K562 (cell line): ENCODE measurements around the gene PPM1H. TPM values are rescaled to one million over a fixed set of nuclear protein-coding genes. Genes with fewer than 3 reads are reported as not detected.

Experiments used
- ATAC-seq: fragments of 200-7000 bp; cut with Tn5 transposase; 3 replicates; pipeline ENCODE4 v1.9.1; 2020; ENCODE audit warnings: moderate library complexity
- BruUV-seq: library from RNA; stranded (reverse); fragments of 400-500 nt; replicated peaks from 2 replicates; lab custom pipeline; 2021; lab: Mats Ljungman, UMichigan
- CTCF ChIA-PET: fragments of 300-600 bp; formaldehyde crosslinking; extraction: SDS; loops from one replicate; lab custom pipeline; 2021; ENCODE audit warnings: low intra/inter-chr PET ratio; lab: Yijun Ruan, JAX
- POLR2A ChIA-PET: fragments of 300-600, 350-650 bp; sonication (Branson Sonifier 250); formaldehyde crosslinking; extraction: SDS; loops from one replicate; lab custom pipeline; 2021; ENCODE audit warnings: antibody characterized with exemption, inconsistent platforms; lab: Yijun Ruan, JAX
- DNase-seq, 4 experiments: peaks; one replicate each; pipeline versions ENCODE4 v3.0.0 to v3.0.0-alpha.2; 2011 to 2018; ENCODE audit warnings: low spot score in 3 of 4, mixed read lengths in 3 of 4; ENCODE audit errors: extremely low read depth in 1 of 4
- FAIRE-seq: peaks from 2 replicates; lab custom pipeline; 2011; peaks lifted over from hg19 to GRCh38; lab: Jason Lieb, UNC
- H2AFZ ChIP-seq: 2 replicates; pipeline ENCODE4 v1.6.0; 2011; ENCODE audit warnings: low read depth, low read length, control low read depth, inconsistent platforms
- H3K27ac ChIP-seq: fragments of 200-600 bp; 3 replicates; pipeline ENCODE4 v1.8.0; 2011; ENCODE audit warnings: low read depth, mild to moderate bottlenecking, control low read depth, inconsistent platforms, low read length, moderate library complexity, mixed read lengths; ENCODE audit errors: extremely low read depth
- H3K27me3 ChIP-seq, 2 experiments: fragments of 300-600 bp in 1 of 2; 2 replicates in 1 of 2; 3 replicates in 1 of 2; pipeline versions ENCODE4 v1.6.0 to v1.8.0; 2011; ENCODE audit warnings: inconsistent platforms in 2 of 2, low read length in 2 of 2, mild to moderate bottlenecking in 1 of 2, mixed read lengths in 1 of 2, moderate library complexity in 1 of 2; ENCODE audit not compliant: control insufficient read depth in 2 of 2, insufficient read depth in 2 of 2
- H3K36me3 ChIP-seq: fragments of 300-600 bp; 3 replicates; pipeline ENCODE4 v1.8.0; 2011; ENCODE audit warnings: mild to moderate bottlenecking, low read length, inconsistent platforms; ENCODE audit not compliant: control insufficient read depth, insufficient read depth
- H3K4me1 ChIP-seq, 2 experiments: fragments of 200-600 bp in 1 of 2; replicated peaks in 1 of 2; 2 replicates in 1 of 2; 3 replicates in 1 of 2; pipeline versions ENCODE4 v1.5.1 to v1.8.0; 2011; ENCODE audit warnings: inconsistent platforms in 2 of 2, low read length in 2 of 2, mild to moderate bottlenecking in 1 of 2, mixed read lengths in 1 of 2, moderate library complexity in 1 of 2; ENCODE audit not compliant: control insufficient read depth in 2 of 2, insufficient read depth in 2 of 2
- H3K4me2 ChIP-seq: 2 replicates; pipeline ENCODE4 v1.6.1; 2011; ENCODE audit warnings: low read length, control low read depth, inconsistent platforms, mixed read lengths; ENCODE audit not compliant: insufficient read depth
- H3K4me3 ChIP-seq: fragments of 200-600 bp; sonication (generic), shearing (Covaris generic); 2 replicates; pipeline ENCODE4 v1.5.1; 2016; ENCODE audit warnings: control low read depth, inconsistent platforms
- H3K79me2 ChIP-seq: fragments of 200-600 bp; 3 replicates; pipeline ENCODE4 v1.8.0; 2011; ENCODE audit warnings: low read length, inconsistent platforms; ENCODE audit not compliant: control insufficient read depth, insufficient read depth
- H3K9ac ChIP-seq, 2 experiments: 2 replicates each; pipeline versions ENCODE4 v1.6.0 to v1.6.1; 2011; ENCODE audit warnings: low read depth in 2 of 2, low read length in 2 of 2, control low read depth in 1 of 2, inconsistent platforms in 1 of 2, mild to moderate bottlenecking in 1 of 2, mixed read lengths in 1 of 2; ENCODE audit not compliant: insufficient read depth in 1 of 2
- H3K9me1 ChIP-seq: one replicate; pipeline ENCODE4 v1.6.0; 2011; ENCODE audit warnings: inconsistent platforms, mild to moderate bottlenecking, low read length, moderate library complexity; ENCODE audit not compliant: control insufficient read depth, insufficient read depth
- H3K9me3 ChIP-seq: replicated peaks from 2 replicates; pipeline ENCODE4 v1.5.1; 2011; ENCODE audit warnings: low read depth, low read length, inconsistent platforms; ENCODE audit not compliant: control insufficient read depth, insufficient read depth
- H4K20me1 ChIP-seq: replicated peaks from 2 replicates; pipeline ENCODE4 v1.6.1; 2011; ENCODE audit warnings: low read length, inconsistent platforms, mixed read lengths; ENCODE audit not compliant: control insufficient read depth, insufficient read depth
- SAFB ChIP-seq: fragments of 200-400 bp; formaldehyde crosslinking; IDR thresholded peaks from 2 replicates; pipeline ENCODE4 v1.6.1; 2017; ENCODE audit warnings: low read depth, low read length, borderline replicate concordance
- XRCC4 ChIP-seq: IDR thresholded peaks from one replicate; pipeline ENCODE4 v1.6.1; 2011; ENCODE audit not compliant: insufficient read depth, insufficient read length; ENCODE audit errors: extremely low read depth
- ZNF408 ChIP-seq: fragments of 250-450 bp; sonication (Bioruptor Pico); IDR thresholded peaks from 2 replicates; pipeline ENCODE4 v1.4.0; 2020; ENCODE audit warnings: low read depth, mild to moderate bottlenecking, moderate library complexity
- ZNF766 ChIP-seq: fragments of 200-800 bp; sonication (Bioruptor generic); conservative IDR thresholded peaks from 2 replicates; pipeline ENCODE4 v1.6.1; 2016; ENCODE audit warnings: missing genetic modification characterization, missing compliant biosample characterization
- WGBS: fragments of 100-300 bp; shearing (Covaris generic); methylation state at CpG from one replicate; pipeline ENCODE4 v1.1.6; 2016; ENCODE audit warnings: low coverage, mixed read lengths; ENCODE audit not compliant: insufficient coverage; ENCODE audit errors: missing lambda C conversion rate; 5-methylcytosine and 5-hydroxymethylcytosine counted together
- in situ Hi-C: fragments of 300-500 bp; cut with MboI; formaldehyde crosslinking; loops from 4 replicates; pipeline ENCODE4 v1.15.0; 2018; ENCODE audit warnings: inconsistent platforms, mixed read lengths
- intact Hi-C: fragments of 100-400 bp; cut with micrococcal nuclease; formaldehyde crosslinking; loops from 2 replicates; pipeline ENCODE4 v1.14.2; 2022
- polyA plus RNA-seq, 8 experiments: library from polyadenylated mRNA; depleted of rRNA in 4 of 8; stranded (reverse) in 5 of 8; unstranded in 3 of 8; fragments of >200 nt; fragmentation: Nextera tagmentation in 2 of 8; fragmentation: Illumina TruSeq in 1 of 8; extraction: Ambion mirVana in 2 of 8; extraction: Trizol in 1 of 8; gene quantifications; 2 replicates each; pipeline versions ENCODE4 v1.2.1 to v1.2.3, GENCODE V29; 2011 to 2014; ENCODE audit warnings: inconsistent platforms in 1 of 8, missing spikeins in 1 of 8
- total RNA-seq, 7 experiments: library from RNA; depleted of rRNA in 6 of 7; stranded (reverse); fragments of >200 nt in 6 of 7; fragmentation: Illumina TruSeq in 2 of 7; extraction: Trizol in 2 of 7; gene quantifications; 2 replicates each; pipeline versions ENCODE4 v1.2.1 to v1.2.3, GENCODE V29; 2011 to 2021; ENCODE audit warnings: low replicate concordance in 1 of 7

PPM1H gene
- total and polyA plus RNA-seq, 9 of the 15 experiments (the other 6 are each of a cell fraction or from before 2014, with no cell fraction given): 5.3 to 29.3 (median 11.3) TPM

- Histone ChIP-seq H3K9me3 (no peaks in the 10 kb centered on the region), H3K4me1 (peaks cover 24 to 65% of the 10 kb centered on the region in 2 experiments; a peak in 4 of 5 replicates), H3K4me3 (no peak overlapping the region), H2AFZ (no peak overlapping the region), H3K9ac (no peak overlapping the region), H3K9me1 (no peaks in the 10 kb centered on the region), H3K4me2 (no peak overlapping the region), H3K27ac (no peak overlapping the region), H3K79me2 (peaks cover 21% of the 10 kb centered on the region; the same call in 2 of the 3 replicates), H3K36me3 (0 out of 3 replicates have a peak, but pooled peaks cover 2% of the 10 kb centered on the region), H3K27me3 (no peaks in the 10 kb centered on the region), H4K20me1 (0 out of 2 replicates have a peak, but pooled peaks cover 3% of the 10 kb centered on the region)
- ChIA-PET CTCF (interaction anchor here (1.1 kb wide), 1 partner anchor 156 kb away, joined by 3 read pairs; no protein-coding TSS in a partner anchor), POLR2A (interaction anchor here (0.7 kb wide), 1 partner anchor 144 kb away, joined by 3 read pairs; no protein-coding TSS in a partner anchor)
- ATAC-seq (no peak), DNase-seq (no peak), FAIRE-seq (no peak)
- 47% methylated on average over 6 of the region's 6 CpGs for WGBS
- no TSS peak for BruUV-seq
- intact Hi-C loops (loop anchor here (5.0 kb wide), 1 partner anchor 96 kb away; no protein-coding TSS in a partner anchor), in situ Hi-C loops (no loop called here)
- TF ChIP-seq SAFB (no peak), XRCC4 (no peak), ZNF766 (CRISPR knock-in tag) (0 out of 2 replicates have a peak, but pooled peaks have one; percentile 17)
Measured at GRCh38 chr12:62913380-62913779, 21.6 kb downstream of the PPM1H start.

GRCh38 chr12:62912644-62913043 lies 22.3 kb downstream of the PPM1H start:
- BruUV-seq: no TSS peak
- H3K27ac ChIP-seq: no peak overlapping the region
- ChIA-PET POLR2A (no interaction called here), CTCF (no interaction called here)
- in situ Hi-C loops: no loop called here
- ATAC-seq (no peak), FAIRE-seq (no peak), DNase-seq (no peak)
- H3K36me3 ChIP-seq: 0 out of 3 replicates have a peak, but pooled peaks cover 2% of the 10 kb centered on the region
- peaks cover 24 to 67% of the 10 kb centered on the region in 2 experiments; a peak in 4 of 5 replicates for H3K4me1 ChIP-seq
- intact Hi-C loops: loop anchor here (5.0 kb wide), 1 partner anchor 95 kb away; no protein-coding TSS in a partner anchor
- 29% methylated on average over 4 of the region's 4 CpGs for WGBS
- H3K4me2 ChIP-seq: no peak overlapping the region
- 0 out of 2 replicates have a peak, but pooled peaks cover 3% of the 10 kb centered on the region for H4K20me1 ChIP-seq
- H3K9ac ChIP-seq: no peak overlapping the region
- H2AFZ ChIP-seq: no peak overlapping the region
- H3K27me3 ChIP-seq: no peaks in the 10 kb centered on the region
- no peaks in the 10 kb centered on the region for H3K9me1 ChIP-seq
- no peaks in the 10 kb centered on the region for H3K9me3 ChIP-seq
- H3K79me2 ChIP-seq: peaks cover 22% of the 10 kb centered on the region; the same call in 2 of the 3 replicates
- H3K4me3 ChIP-seq: no peak overlapping the region
- TF ChIP-seq ZNF408 (CRISPR knock-in tag): no peak
